Activated CD4-positive, alpha-beta T cell treated with anti-CD3 and anti-CD28 coated beads, Interleukin-2, amount 10 ng/mL, durations not matched to agents 24 days and 14 days (primary cell): Measurements from ENCODE around the gene NDUFS7. TPM values are rescaled to one million over a fixed set of nuclear protein-coding genes. Genes with fewer than 3 reads are reported as not detected.
A peak's percentile ranks its signal among the peaks of the same experiment; 100 is the strongest.

Experiments used
- DNase-seq: peaks from one replicate; pipeline ENCODE4 v3.0.0; 2022
- H3K27ac Mint-ChIP-seq: one replicate; pipeline ENCODE4 v1.8.0; 2022; ENCODE audit warnings: mild to moderate bottlenecking, mixed read lengths
- H3K27me3 Mint-ChIP-seq: one replicate; pipeline ENCODE4 v1.8.0; 2022; ENCODE audit warnings: mixed read lengths
- H3K36me3 Mint-ChIP-seq: one replicate; pipeline ENCODE4 v1.8.0; 2022; ENCODE audit warnings: low read depth, mild to moderate bottlenecking, mixed read lengths
- H3K4me1 Mint-ChIP-seq: one replicate; pipeline ENCODE4 v1.8.0; 2021; ENCODE audit warnings: mixed read lengths
- H3K4me3 Mint-ChIP-seq: one replicate; pipeline ENCODE4 v1.8.0; 2022; ENCODE audit warnings: mild to moderate bottlenecking, moderate library complexity, mixed read lengths
- H3K9me3 Mint-ChIP-seq: one replicate; pipeline ENCODE4 v1.8.0; 2021; ENCODE audit warnings: mixed read lengths
- intact Hi-C: fragments of 100-400 bp; cut with micrococcal nuclease; formaldehyde crosslinking; loops from one replicate; pipeline ENCODE4 v1.15.1; 2023
- total RNA-seq: library from RNA; stranded (reverse); gene quantifications from 2 replicates; pipeline ENCODE4 v1.2.3, GENCODE V29; 2022

The NDUFS7 gene
- total RNA-seq, 1 donor from 2014 or later: 108 TPM

DNA sequence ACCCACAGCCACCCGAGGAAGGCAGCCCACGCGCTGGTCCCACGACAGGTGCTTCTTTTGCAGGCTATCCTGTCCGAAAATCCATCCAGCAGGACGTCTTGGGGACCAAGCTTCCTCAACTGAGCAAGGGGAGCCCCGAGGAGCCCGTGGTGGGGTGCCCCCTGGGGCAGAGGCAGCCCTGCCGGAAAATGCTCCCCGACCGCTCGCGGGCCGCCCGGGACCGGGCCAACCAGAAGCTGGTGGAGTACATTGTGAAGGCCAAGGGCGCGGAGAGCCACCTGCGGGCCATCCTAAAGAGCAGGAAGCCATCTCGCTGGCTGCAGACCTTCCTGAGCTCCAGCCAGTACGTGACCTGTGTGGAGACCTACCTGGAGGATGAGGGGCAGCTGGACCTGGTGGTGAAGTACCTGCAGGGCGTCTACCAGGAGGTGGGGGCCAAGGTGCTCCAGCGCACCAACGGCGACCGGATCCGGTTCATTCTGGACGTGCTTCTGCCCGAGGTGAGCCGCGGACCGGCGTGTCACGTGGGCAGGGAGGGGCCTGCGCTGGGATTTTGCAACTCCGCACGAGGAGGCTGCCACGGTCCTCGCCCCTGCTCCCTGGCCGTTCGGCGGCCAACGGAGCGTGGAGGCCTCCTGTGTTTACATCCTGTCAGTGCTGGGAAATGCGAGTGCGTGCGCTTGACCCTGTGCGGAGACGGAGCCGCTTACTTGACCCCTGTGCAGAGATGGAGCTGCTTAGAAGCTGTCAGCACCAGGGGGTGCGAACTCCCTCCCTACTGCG, 12.9 kb upstream of the NDUFS7 start:
- Mint-ChIP-seq H3K9me3 (no peaks in the 10 kb centered on the region), H3K4me1 (peaks cover 1% of the 10 kb centered on the region), H3K27me3 (no peaks in the 10 kb centered on the region), H3K27ac (no peak overlapping the region), H3K36me3 (peaks cover 9% of the 10 kb centered on the region), H3K4me3 (no peak overlapping the region)
- DNase-seq: no peak
- intact Hi-C loops: no loop called here

DNA sequence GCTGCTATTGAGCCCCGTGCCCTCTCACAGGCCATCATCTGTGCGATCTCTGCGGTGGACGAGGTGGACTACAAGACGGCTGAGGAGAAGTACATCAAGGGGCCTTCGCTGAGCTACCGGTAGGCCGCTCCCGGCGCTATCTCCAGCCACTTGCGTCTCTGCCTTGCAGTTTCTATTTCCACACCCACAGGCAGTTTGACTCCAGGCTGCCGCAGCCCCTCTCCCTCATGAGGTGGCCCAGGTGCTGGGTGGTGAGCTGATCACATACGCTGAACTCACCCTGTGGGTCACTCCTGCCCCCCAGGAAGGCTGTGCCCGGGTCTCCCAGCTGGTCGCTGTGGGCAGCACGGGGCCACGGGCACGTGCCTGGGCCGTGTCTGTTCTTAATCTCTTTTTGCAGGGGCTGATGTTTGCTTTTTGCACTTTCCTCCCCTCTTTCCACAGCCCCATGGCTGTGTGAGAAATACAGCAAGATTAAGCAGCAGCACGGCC, 10.6 kb upstream of the NDUFS7 start:
- intact Hi-C loops: no loop called here
- no peak overlapping the region for H3K4me3 Mint-ChIP-seq

DNA sequence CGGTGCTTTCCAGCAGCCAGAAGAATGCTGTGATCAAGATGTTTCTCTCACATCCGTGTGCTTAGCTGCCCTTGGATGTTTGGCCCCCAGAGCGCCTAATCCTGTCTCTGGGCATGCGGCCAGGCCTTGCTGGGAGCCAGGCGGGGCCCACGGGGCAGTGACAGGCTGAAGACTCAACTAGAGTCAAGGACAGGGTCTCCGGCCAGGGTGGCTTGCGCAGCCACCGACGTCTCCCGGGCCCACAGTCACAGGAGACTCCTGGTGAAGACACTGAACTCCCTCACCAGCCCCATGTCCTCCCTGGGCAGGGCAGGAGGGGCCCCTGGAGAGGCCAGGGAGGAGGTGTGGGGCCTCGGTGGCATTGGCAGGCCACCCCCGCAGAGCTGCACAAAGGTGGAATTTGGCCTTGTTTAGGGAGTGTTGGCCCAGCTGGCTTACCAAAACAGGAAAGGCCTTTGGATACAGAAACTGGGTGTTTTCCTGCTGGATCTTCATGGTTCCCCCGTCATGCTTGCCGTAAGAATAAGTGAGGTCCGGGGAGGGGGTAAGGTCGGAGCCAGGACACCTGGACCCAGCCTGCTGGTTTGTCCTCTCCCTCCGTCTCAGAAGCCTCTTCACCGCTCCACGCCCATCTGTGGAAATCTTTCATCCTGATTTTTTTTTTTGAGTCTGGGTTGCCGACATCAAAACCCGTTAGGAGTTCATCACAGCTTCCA, 10.0 kb upstream of the NDUFS7 start:
- Mint-ChIP-seq H3K4me3 (no peak overlapping the region), H3K36me3 (peaks cover 7% of the 10 kb centered on the region), H3K4me1 (no peaks in the 10 kb centered on the region), H3K27me3 (no peaks in the 10 kb centered on the region), H3K27ac (no peak overlapping the region), H3K9me3 (no peaks in the 10 kb centered on the region)
- DNase-seq: no peak
- intact Hi-C loops: no loop called here

More for the DNA sequence above, 10.6 kb upstream of the NDUFS7 start:
- Mint-ChIP-seq H3K36me3 (peaks cover 7% of the 10 kb centered on the region), H3K9me3 (no peaks in the 10 kb centered on the region), H3K27ac (no peak overlapping the region), H3K27me3 (no peaks in the 10 kb centered on the region), H3K4me1 (no peaks in the 10 kb centered on the region)
- DNase-seq: no peak

DNA sequence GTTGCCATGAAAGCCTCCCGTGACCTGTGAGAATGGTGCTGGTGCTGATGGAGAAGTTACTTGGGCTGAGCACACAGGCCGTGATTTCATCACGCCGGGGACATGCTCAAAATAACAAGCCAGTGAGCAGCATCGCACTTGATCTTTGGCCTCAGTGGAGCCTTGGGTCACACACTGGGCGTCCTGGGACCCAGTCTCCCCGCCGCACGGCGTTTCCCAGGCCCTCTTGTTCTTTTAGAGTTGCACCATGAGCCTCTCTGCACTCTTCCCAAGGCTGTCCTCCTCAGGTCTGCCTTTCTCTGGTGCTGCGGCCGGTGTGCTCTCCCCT, 9.5 kb upstream of the NDUFS7 start:
- intact Hi-C loops: no loop called here
- no peak overlapping the region for H3K27ac Mint-ChIP-seq

GRCh38 chr19:1376415-1376805, 7.3 kb upstream of the NDUFS7 start:
- Mint-ChIP-seq H3K4me1 (peaks cover 1% of the 10 kb centered on the region), H3K9me3 (no peaks in the 10 kb centered on the region), H3K4me3 (no peak overlapping the region), H3K27me3 (no peaks in the 10 kb centered on the region), H3K27ac (no peak overlapping the region), H3K36me3 (peaks cover 7% of the 10 kb centered on the region)
- DNase-seq: no peak
- intact Hi-C loops: no loop called here

More for the DNA sequence above, 9.5 kb upstream of the NDUFS7 start:
- Mint-ChIP-seq H3K9me3 (no peaks in the 10 kb centered on the region), H3K4me3 (no peak overlapping the region), H3K27me3 (no peaks in the 10 kb centered on the region), H3K4me1 (no peaks in the 10 kb centered on the region), H3K36me3 (peaks cover 7% of the 10 kb centered on the region)
- no peak for DNase-seq

GRCh38 chr19:1377176-1377964, 6.3 kb upstream of the NDUFS7 start:
- no peak for DNase-seq
- H3K27me3 Mint-ChIP-seq: no peaks in the 10 kb centered on the region
- H3K4me3 Mint-ChIP-seq: no peak overlapping the region
- intact Hi-C loops: no loop called here
- H3K9me3 Mint-ChIP-seq: no peaks in the 10 kb centered on the region
- H3K4me1 Mint-ChIP-seq: peaks cover 3% of the 10 kb centered on the region
- peaks cover 7% of the 10 kb centered on the region for H3K36me3 Mint-ChIP-seq
- H3K27ac Mint-ChIP-seq: no peak overlapping the region

DNA sequence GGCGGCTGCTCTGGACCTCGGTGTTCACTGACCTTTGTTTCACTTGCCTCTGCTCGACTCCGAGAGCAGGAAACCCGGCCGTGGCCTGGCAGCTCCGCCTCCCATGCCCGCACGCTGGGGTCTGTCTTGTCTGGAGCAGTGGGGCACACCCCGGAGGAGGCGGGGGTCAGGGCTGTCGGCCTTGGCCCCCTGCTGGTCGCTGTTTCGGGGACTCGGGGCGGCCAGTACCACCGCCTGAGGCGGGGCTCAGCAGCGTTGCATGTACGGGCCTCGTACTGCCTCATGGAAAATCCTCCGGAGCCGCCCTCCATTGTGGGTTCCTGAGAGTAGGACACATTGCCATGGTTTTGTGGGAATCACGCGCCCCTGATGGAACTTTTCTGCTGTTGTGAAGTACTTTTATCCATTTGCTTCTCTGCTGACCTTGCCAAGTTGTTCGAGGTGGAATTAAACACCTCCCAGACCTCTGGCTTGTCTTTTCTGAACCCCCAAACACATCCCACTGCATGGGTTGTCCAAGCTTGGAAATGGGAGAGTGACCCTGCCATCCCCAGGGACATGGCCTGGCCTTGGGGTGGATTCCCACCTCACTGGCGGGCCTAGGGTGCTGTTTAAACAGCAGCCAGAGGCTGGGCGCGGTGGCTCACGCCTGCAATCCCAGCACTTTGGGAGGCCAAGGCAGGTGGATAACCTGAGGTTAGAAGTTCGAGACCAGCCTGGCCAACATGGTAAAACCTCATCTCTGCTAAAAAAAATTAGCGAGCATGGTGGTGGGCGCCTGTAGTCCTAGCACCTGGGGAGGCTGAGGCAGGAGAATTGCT, 5.5 kb upstream of the NDUFS7 start:
- H3K27ac Mint-ChIP-seq: no peak overlapping the region
- peaks cover 5% of the 10 kb centered on the region for H3K36me3 Mint-ChIP-seq
- peaks cover under 1% of the 10 kb centered on the region for H3K9me3 Mint-ChIP-seq
- DNase-seq: no peak
- H3K27me3 Mint-ChIP-seq: peaks cover 4% of the 10 kb centered on the region
- intact Hi-C loops: no loop called here
- peaks cover 8% of the 10 kb centered on the region for H3K4me1 Mint-ChIP-seq
- H3K4me3 Mint-ChIP-seq: no peak overlapping the region

DNA sequence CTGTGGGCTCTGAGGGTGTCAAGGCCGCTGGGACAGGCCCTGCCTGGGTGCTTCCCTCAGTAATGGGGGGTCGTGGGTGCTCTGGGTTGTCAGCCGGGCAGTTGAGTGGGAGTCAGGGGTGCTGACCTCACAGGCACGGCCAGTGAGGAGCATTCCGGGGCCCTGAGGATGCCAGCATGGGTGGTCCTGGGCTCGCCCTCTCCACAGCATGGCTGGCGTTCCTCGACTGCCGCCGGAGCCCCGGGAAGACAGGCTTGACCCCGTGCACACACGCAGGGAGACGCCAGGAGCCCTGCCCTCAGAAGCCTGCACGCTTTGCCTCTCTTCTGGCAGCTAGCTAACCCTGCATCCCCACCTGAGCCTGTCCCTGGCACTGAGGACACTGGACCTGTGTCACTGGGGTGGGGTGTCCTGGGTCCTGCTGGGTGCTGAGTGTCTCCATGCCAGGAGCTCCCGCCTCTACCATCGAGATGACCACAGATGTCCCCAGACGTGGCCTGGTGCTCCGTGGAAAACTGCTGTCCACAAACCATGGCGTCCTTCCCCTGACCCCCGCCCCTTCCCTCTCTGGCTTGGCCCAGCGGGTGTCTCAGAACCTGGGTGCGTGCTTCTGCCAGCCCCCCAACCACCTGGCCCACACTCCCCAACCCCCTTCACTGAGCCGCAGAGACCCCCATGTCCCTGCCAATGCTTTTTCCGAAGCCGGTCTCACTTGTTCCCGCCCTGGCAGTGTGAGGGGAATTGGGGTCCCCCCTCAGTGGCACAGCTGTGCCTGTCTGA, 4.4 kb upstream of the NDUFS7 start:
- intact Hi-C loops: no loop called here
- no peak overlapping the region for H3K27ac Mint-ChIP-seq

GRCh38 chr19:1379961-1380489, 3.7 kb upstream of the NDUFS7 start:
- Mint-ChIP-seq H3K27me3 (peaks cover 9% of the 10 kb centered on the region), H3K9me3 (peaks cover 4% of the 10 kb centered on the region), H3K27ac (no peak overlapping the region), H3K36me3 (peaks cover 4% of the 10 kb centered on the region), H3K4me3 (no peak overlapping the region), H3K4me1 (peaks cover 17% of the 10 kb centered on the region)
- no peak for DNase-seq
- intact Hi-C loops: no loop called here

More for the DNA sequence above, 4.4 kb upstream of the NDUFS7 start:
- Mint-ChIP-seq H3K36me3 (peaks cover 7% of the 10 kb centered on the region), H3K27me3 (peaks cover 9% of the 10 kb centered on the region), H3K9me3 (peaks cover 4% of the 10 kb centered on the region), H3K4me3 (no peak overlapping the region), H3K4me1 (peaks cover 12% of the 10 kb centered on the region)
- DNase-seq: no peak

DNA sequence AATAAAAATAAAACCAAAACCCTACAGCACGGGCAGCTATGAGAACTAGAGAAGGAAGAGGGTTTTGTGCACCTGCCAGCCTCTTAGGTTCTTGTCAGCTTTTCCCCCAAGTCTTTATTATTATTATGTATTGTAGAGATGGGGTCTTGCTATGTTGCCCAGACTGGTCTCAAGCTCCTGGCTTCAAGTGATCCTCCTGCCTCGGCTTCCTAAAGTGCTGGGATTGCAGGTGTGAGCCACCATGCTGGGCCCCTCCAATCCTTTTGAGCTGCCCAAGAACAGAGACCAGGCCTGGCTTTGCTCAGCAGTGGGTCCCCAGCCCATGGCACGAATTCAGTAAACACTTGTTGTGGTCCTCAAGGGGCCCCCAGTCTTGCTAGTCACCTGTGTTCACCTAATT, 1.5 kb upstream of the NDUFS7 start:
- peaks cover 4% of the 10 kb centered on the region for H3K36me3 Mint-ChIP-seq
- intact Hi-C loops: loop anchor here (2.0 kb wide), 2 partner anchors 25 to 97 kb away; partner anchors contain the start of genes C19orf25 and DAZAP1
- H3K4me1 Mint-ChIP-seq: peaks cover 19% of the 10 kb centered on the region
- H3K27ac Mint-ChIP-seq: no peak overlapping the region
- peaks cover 4% of the 10 kb centered on the region for H3K9me3 Mint-ChIP-seq
- peaks cover 9% of the 10 kb centered on the region for H3K27me3 Mint-ChIP-seq
- DNase-seq: no peak
- no peak overlapping the region for H3K4me3 Mint-ChIP-seq

- intact Hi-C loops: loop anchor here (1.0 to 2.0 kb wide), 4 partner anchors 24 to 108 kb away; partner anchors contain the start of genes C19orf25, DAZAP1 and FAM174C
- Mint-ChIP-seq H3K4me1 (peaks cover 19% of the 10 kb centered on the region), H3K36me3 (peaks cover 4% of the 10 kb centered on the region), H3K27me3 (peaks cover 9% of the 10 kb centered on the region), H3K4me3 (peak overlapping the region; percentile 92), H3K27ac (peak overlapping the region; percentile 97), H3K9me3 (peaks cover 4% of the 10 kb centered on the region)
- no peak for DNase-seq
Observed at GRCh38 chr19:1383017-1383311, 743 bp upstream of the NDUFS7 start.

DNA sequence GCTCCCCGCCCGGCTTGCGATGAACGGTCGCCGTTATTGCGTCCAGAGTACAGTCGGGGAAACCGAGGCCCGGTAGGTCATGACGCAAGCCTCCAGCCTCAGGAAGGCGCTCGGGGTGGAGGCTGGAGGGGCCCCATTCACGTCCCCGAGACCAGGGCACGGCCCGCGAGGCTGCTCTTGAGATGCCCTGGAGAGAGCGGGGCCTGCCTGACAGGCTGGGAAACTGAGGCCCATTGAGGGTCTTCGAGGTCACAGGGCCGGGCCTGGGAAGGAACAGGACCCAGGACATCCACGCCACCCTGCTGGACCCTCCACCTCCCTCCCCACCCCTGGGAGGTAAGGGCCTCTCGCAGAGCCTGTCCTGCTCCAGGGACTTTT, 367 bp downstream of the NDUFS7 start:
- Mint-ChIP-seq H3K36me3 (peaks cover 9% of the 10 kb centered on the region), H3K4me1 (peaks cover 19% of the 10 kb centered on the region), H3K9me3 (peaks cover 4% of the 10 kb centered on the region), H3K27me3 (peaks cover 9% of the 10 kb centered on the region), H3K27ac (peak overlapping the region; percentile 62), H3K4me3 (peak overlapping the region; percentile 92)
- DNase-seq: no peak
- intact Hi-C loops: no loop called here
